Activated T-cell treated with anti-CD3 and anti-CD28 coated beads, Interleukin-2, amount 50 U/mL, for 4 hours (primary cell): Measurements from ENCODE around the gene FCER1G. TPM values are rescaled to one million over a fixed set of nuclear protein-coding genes. Genes with fewer than 3 reads are reported as not detected.
A peak's percentile ranks its signal among the peaks of the same experiment; 100 is the strongest.

Source experiments
- ATAC-seq, 2 donors: fragments of 200-7000 bp; cut with Tn5 transposase; one replicate each; pipeline ENCODE4 v1.10.0; 2021
- DNase-seq: peaks from one replicate; pipeline ENCODE4 v3.0.0-alpha.2; 2020
- H3K27me3 Mint-ChIP-seq: one replicate; pipeline ENCODE4 v1.8.0; 2021; ENCODE audit warnings: low read depth, mixed read lengths
- H3K36me3 Mint-ChIP-seq: one replicate; pipeline ENCODE4 v1.8.0; 2022; ENCODE audit warnings: mixed read lengths; ENCODE audit not compliant: insufficient read depth
- H3K4me1 Mint-ChIP-seq: one replicate; pipeline ENCODE4 v1.8.0; 2021; ENCODE audit warnings: low read depth, mixed read lengths
- H3K4me3 Mint-ChIP-seq: one replicate; pipeline ENCODE4 v1.8.0; 2021; ENCODE audit warnings: mild to moderate bottlenecking, moderate library complexity, mixed read lengths
- H3K9me3 Mint-ChIP-seq: one replicate; pipeline ENCODE4 v1.8.0; 2021; ENCODE audit warnings: mixed read lengths
- total RNA-seq, 3 donors: library from RNA; stranded (reverse); gene quantifications; one replicate each; pipeline ENCODE4 v1.2.1, GENCODE V29; 2021

Gene FCER1G
- total RNA-seq, 3 donors from 2014 or later, result 0.83 to 1.4 TPM; not detected in 1

DNA sequence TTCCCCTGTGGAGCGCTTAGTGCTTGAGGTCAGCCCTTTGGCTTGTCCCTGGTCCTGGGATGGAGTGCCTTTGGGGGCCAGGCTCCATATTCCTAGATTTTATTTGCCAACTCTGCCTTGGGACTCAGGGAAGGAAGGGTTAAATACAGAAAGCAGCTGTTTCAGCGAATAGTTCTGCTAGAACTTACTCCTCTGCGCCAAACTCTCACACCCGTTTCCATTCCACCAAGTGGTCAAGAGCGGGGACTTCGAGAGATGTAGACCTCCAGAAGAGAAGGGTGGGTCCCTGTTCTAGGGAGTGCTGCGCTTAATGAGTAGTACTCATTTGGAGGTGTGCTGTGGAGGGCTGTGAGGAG, 10.1 kb downstream of the FCER1G start:
- peaks cover 1% of the 10 kb centered on the region for H3K27me3 Mint-ChIP-seq
- no peaks in the 10 kb centered on the region for H3K9me3 Mint-ChIP-seq
- DNase-seq (no peak), ATAC-seq (peak in 1 of 2 donors; percentile 2)
- H3K36me3 Mint-ChIP-seq, result peaks cover 6% of the 10 kb centered on the region
- no peak overlapping the region for H3K4me3 Mint-ChIP-seq
- peaks cover 33% of the 10 kb centered on the region for H3K4me1 Mint-ChIP-seq

DNA sequence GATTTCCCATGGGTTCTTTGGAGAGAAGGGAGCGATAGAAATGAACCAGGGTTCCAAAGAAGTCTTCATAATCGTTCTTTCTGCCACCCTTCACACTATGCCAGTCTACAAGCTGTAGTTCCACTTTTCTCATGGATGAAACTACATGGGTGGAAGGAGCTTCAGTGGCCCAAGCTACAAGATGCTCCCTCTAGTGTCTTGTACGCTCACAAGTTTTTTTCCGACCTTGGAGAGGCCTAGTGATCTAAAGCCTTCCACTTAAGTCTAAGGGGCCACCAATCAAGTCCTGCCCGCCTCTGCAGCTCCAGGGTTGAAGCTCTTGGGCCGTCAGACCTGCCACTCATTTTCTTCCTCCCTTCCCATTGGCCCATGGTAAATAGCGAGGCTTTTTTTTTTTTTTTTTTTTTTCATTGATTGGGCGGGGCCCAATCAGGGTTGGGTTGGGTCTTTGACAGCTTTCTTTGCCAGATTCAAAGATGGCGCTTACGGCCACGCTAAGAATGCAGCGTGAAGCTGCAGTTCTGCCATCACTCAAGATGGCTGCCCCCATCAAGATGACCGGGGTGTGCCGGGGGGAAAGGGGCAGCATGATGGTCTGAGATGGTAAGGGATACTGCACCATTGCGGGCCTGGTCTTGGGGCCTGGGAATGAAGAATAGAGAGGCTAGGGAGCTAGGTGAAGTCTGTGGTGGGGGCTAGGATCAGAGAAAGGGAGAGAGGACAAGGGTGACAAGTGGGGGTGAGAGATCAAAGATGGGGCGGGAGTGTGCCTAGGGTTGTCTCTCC, 10.6 kb downstream of the FCER1G start, which contains the start of gene TOMM40L:
TSS of gene TOMM40L (plus strand) at position 527 of the 786 bp plus-strand sequence. CDS start 430 bp downstream, outside the sequence.
- ATAC-seq, result peak; percentile 95 to 97
- Mint-ChIP-seq H3K36me3 (peaks cover 7% of the 10 kb centered on the region), H3K4me3 (peak within 1 kb of the TSS; percentile 100), H3K9me3 (no peaks in the 10 kb centered on the region), H3K4me1 (peaks cover 33% of the 10 kb centered on the region), H3K27me3 (peaks cover 1% of the 10 kb centered on the region)
- peak; percentile 83 for DNase-seq

DNA sequence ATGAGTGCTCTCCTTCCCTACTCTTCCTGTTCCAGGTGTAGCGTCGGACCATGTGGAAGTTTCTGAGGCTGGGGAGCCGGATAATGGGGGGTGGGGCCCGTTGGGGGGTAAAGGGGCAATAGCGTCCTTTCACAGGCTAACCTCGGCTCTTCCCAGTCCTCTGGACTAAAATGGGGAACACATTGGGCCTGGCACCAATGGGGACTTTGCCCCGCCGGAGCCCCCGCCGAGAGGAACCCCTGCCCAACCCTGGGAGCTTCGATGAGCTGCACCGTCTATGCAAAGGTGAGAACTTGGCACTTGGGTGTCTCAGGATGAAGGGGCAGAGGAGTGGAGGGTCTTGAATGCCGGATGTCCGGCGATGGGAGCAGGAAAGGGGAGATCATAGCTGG, 11.2 kb downstream of the FCER1G start:
- Mint-ChIP-seq H3K4me3 (peak overlapping the region; percentile 100), H3K4me1 (peaks cover 33% of the 10 kb centered on the region), H3K27me3 (peaks cover 1% of the 10 kb centered on the region), H3K36me3 (peaks cover 7% of the 10 kb centered on the region), H3K9me3 (no peaks in the 10 kb centered on the region)
- no peak for DNase-seq
- ATAC-seq, result no peak

DNA sequence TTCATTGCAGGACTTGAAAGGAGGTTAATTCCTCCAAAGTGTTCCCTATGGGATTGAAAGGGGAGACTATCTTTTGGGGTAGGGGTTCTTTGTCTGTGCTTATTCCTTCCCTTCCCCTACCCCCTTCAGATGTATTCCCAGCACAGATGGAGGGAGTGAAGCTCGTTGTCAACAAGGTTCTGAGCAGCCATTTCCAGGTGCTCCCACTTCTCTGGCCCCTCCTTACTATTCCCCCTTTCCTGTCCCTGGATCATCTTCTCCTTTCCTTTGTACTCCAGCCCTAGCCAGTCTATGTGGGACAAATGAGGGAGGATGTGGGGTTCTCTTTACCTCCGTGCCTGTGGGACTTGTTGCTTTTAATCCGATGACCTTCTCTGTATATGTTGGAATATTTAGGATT, 11.7 kb downstream of the FCER1G start:
- peaks cover 7% of the 10 kb centered on the region for H3K36me3 Mint-ChIP-seq

DNA sequence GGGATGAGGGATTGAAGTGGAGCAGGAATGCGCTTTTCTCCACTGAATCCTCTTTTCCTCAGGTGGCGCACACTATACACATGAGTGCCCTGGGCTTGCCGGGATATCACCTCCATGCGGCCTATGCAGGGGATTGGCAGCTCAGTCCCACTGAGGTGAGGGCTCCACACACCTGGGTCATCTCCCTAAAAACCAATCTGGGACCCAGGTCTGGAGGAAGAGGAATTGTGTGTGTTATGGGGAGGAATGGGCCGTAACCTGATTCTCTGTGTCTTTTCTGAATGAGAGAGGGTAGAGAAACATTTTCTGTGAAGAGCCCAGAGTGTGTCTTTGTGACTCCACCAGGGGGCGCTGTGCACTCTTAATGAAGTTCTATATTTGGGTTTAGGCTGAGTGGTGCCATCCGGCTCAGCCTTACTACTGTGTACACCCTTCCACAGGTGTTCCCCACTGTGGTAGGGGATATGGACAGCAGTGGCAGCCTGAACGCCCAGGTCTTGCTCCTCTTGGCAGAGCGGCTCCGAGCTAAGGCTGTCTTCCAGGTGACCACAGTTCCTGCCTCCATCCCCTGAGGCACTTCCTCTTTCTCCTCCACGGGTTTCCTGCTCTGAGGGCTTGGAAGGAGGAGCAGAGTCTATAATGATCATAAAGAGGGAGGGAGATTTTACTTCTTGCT, 12.2 kb downstream of the FCER1G start:
- DNase-seq, result peak; percentile 91
- ATAC-seq, result peak; percentile 46
- Mint-ChIP-seq H3K9me3 (no peaks in the 10 kb centered on the region), H3K4me3 (peak overlapping the region; percentile 100), H3K27me3 (peaks cover 1% of the 10 kb centered on the region), H3K36me3 (peaks cover 7% of the 10 kb centered on the region), H3K4me1 (peaks cover 31% of the 10 kb centered on the region)

More for the DNA sequence above, 11.7 kb downstream of the FCER1G start:
- no peak for ATAC-seq
- Mint-ChIP-seq H3K27me3 (peaks cover 1% of the 10 kb centered on the region), H3K9me3 (no peaks in the 10 kb centered on the region), H3K4me3 (peak overlapping the region; percentile 100), H3K4me1 (peaks cover 33% of the 10 kb centered on the region)
- DNase-seq, result no peak

DNA sequence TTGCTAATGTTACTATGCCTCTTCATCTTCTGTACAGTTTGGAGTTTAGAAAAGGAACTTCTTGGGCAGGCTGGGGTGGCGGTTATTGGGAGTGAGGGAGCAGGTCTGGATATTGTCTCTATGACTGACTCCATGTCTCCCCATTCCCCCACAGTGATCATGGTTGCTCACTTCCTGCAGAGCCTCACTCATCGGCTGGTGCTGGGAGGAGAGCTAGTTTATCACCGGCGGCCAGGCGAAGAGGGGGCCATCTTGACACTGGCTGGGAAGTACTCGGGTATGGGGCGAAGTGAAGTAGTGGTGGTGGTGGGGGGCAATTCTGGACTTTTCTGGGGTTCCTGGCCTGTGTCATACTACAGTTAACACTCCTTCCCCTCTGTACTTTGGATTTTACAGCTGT, 12.9 kb downstream of the FCER1G start:
- Mint-ChIP-seq H3K36me3 (peaks cover 7% of the 10 kb centered on the region), H3K4me3 (peak overlapping the region; percentile 1), H3K4me1 (peaks cover 31% of the 10 kb centered on the region), H3K27me3 (peaks cover 1% of the 10 kb centered on the region), H3K9me3 (no peaks in the 10 kb centered on the region)
- DNase-seq (no peak), ATAC-seq (no peak)

DNA sequence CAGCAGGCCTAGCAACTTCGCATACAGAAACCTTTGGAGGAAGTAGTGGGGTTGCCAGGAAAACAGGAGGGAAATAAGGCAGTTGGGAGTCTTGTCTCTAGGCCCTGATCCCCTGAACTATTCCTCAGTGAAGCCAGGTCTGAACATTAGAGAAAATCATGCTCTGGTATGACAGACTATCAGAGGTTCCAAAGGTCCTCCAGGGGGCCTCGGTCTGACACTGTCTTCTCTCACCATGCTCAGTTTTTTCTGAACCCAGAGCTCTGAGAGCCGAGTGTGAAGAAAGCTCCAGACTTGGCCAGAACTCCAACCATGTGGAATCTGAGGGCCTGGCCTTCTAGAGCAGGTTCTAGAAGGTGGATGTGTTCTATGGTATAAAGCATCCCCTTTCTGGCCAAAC, 14.8 kb downstream of the FCER1G start:
- H3K9me3 Mint-ChIP-seq, result no peaks in the 10 kb centered on the region
- ATAC-seq, result no peak
- H3K4me1 Mint-ChIP-seq, result peaks cover 30% of the 10 kb centered on the region
- DNase-seq, result no peak
- H3K27me3 Mint-ChIP-seq, result no peaks in the 10 kb centered on the region
- H3K4me3 Mint-ChIP-seq, result no peak overlapping the region
- peaks cover 7% of the 10 kb centered on the region for H3K36me3 Mint-ChIP-seq

DNA sequence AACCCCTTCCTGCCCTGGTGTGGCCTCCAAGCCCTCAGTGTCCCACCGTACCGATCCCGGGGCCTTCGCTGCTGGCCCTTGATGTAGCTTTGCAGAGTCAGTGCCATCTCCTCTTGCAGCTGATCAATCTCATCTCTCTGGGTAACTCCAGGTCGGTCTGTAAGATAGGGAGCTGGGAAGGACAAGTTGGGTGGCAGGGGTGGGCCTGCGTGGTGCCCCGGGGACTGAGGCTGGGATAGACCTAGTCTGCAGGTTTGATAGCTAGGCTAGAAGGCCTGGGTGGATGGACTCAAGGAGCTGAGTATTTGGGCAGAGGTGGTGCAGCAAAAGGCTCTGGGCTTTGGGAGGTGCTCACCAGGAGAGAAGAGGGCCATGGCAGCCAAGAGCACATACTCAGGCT, 15.7 kb downstream of the FCER1G start:
- Mint-ChIP-seq H3K4me3 (no peak overlapping the region), H3K9me3 (no peaks in the 10 kb centered on the region), H3K4me1 (peaks cover 23% of the 10 kb centered on the region), H3K36me3 (peaks cover 7% of the 10 kb centered on the region), H3K27me3 (no peaks in the 10 kb centered on the region)
- ATAC-seq (no peak), DNase-seq (no peak)

DNA sequence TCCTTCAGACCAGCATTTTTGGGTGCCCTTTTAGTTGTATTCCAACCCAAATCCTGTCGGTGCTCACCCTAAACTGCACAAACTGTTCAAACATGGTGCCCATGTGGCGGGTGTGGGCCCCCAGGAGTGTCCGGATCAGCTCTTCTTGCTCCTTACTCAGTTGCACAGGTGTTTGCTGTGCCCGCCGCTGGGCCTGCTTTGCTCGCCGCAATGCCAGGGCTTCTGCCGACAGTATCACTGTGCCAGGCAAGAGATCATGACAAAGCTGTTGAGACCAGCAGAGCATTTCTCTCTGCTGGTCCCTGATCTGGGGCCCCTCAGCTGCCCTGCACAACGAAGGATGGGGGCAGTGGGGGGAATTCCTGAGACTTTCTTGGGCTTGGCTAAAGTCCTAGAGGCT, 18.0 kb downstream of the FCER1G start:
- peaks cover 2% of the 10 kb centered on the region for H3K4me1 Mint-ChIP-seq
- H3K4me3 Mint-ChIP-seq, result no peak overlapping the region
- ATAC-seq, result no peak

DNA sequence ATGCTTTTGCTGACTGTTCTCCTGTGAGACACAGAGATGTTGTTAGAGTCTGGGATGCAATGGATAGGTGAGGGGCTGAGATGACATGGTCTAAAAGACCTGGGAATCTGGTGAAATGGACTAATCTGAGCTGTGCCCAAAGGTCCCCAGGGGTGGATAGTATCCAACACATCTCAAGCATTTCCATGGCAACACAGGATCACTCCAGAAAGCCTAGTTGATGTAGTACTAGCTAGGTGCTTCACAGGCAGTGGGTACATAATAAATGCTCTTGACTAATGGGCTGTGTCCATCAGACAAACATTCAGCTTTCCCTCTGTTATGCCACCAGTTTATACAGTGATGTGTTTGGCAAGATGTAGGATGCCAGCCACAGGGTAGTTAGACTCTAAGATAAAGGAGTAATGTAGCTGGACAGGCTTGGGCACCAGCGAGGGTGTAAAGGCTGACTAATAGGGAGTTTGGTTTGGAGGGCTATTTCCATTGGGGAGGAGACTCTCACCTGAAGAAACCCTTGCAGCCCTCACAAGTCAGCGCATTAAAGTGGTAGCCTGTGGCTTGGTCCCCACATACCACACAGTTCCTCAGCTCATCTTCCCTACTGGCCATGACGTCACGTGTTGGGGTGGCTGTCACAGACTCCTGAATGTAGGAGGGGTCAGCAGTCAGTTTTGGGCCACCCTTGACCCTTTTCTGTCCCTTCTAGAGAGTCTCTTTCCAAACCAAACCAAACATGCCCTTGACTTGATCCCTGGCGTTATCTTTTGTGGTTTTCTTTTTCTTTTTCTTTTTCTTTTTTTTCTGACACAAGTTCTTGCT, 21.1 kb downstream of the FCER1G start:
- no peaks in the 10 kb centered on the region for H3K36me3 Mint-ChIP-seq
- ATAC-seq, result no peak

More for the DNA sequence above, 18.0 kb downstream of the FCER1G start:
- no peak for DNase-seq
- no peaks in the 10 kb centered on the region for H3K9me3 Mint-ChIP-seq
- no peaks in the 10 kb centered on the region for H3K27me3 Mint-ChIP-seq
- peaks cover 6% of the 10 kb centered on the region for H3K36me3 Mint-ChIP-seq

DNA sequence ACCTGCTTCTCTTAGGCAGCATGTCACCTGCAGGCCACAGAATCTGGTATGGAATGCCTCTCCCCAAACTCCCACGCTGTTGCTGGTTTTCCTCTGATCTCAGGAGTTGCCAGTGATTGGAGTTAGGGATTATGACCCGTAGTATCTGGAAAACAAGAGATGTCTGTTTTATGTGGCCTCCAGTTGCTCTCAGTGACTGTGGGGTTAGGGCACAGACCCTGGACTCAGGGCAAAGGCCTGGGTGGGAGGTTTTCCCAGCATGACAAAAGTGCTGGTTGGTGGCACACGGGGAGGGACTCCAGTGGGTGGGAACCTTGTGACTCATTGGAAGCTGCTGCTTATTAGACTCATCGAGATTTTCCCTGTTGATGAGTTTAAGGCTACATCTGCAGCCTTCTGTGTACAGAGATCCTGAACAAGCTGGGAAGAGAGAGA, 23.0 kb downstream of the FCER1G start, which contains the start of gene NR1I3:
TSS of gene NR1I3 (minus strand) at position 165 of the 435 bp plus-strand sequence. CDS start 1,638 bp downstream, outside the sequence.
- Mint-ChIP-seq H3K9me3 (no peaks in the 10 kb centered on the region), H3K36me3 (no peaks in the 10 kb centered on the region), H3K27me3 (peaks cover 7% of the 10 kb centered on the region), H3K4me3 (no peak within 1 kb of the TSS), H3K4me1 (no peaks in the 10 kb centered on the region)
- no peak for ATAC-seq
- no peak for DNase-seq

More for the DNA sequence above, 21.1 kb downstream of the FCER1G start:
- no peak for DNase-seq
- no peak overlapping the region for H3K4me3 Mint-ChIP-seq
- no peaks in the 10 kb centered on the region for H3K27me3 Mint-ChIP-seq
- no peaks in the 10 kb centered on the region for H3K4me1 Mint-ChIP-seq
- no peaks in the 10 kb centered on the region for H3K9me3 Mint-ChIP-seq

DNA sequence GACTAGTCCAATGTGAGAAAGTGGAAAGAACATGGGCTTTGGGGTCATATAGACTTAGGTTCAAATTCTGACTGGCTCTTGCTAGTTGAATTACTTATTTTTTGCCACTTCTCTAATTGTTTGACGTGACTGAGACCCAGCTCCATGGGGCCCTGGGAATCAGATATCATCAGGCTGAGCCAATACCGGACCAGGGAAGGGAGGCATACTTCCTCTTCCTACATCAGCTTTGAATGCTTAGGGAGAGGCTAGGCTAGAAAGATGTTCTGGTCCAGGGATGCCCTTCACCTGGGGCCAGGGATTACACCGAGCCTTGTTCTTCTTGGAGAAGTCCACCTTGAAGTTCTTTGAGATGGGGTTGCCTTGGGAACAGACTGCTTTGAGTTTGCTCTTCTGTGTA, 26.6 kb downstream of the FCER1G start:
- Mint-ChIP-seq H3K4me1 (no peaks in the 10 kb centered on the region), H3K36me3 (no peaks in the 10 kb centered on the region), H3K9me3 (no peaks in the 10 kb centered on the region), H3K27me3 (peaks cover 7% of the 10 kb centered on the region), H3K4me3 (no peak overlapping the region)
- ATAC-seq, result no peak
- no peak for DNase-seq

DNA sequence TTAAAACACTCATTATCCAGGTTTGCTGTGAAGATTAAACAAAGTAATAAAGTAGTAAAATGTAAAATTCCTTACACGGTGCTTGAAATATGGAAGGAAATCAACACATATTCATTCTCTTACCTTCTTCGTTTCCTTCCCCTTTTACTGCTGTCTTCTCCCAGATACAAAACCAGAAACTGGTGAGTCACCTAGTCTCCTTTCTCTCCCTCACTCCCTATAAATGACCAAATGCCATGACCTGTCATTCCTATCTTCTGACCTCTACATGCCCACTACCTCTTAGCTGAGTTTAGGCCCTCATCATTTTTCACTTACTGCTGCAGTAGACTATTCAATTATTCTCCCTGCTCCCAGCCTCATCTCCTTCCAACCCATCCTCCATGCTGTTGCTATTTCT, 27.2 kb downstream of the FCER1G start:
- Mint-ChIP-seq H3K4me1 (no peaks in the 10 kb centered on the region), H3K27me3 (peaks cover 7% of the 10 kb centered on the region), H3K9me3 (no peaks in the 10 kb centered on the region), H3K4me3 (no peak overlapping the region), H3K36me3 (no peaks in the 10 kb centered on the region)
- no peak for DNase-seq
- ATAC-seq, result no peak

DNA sequence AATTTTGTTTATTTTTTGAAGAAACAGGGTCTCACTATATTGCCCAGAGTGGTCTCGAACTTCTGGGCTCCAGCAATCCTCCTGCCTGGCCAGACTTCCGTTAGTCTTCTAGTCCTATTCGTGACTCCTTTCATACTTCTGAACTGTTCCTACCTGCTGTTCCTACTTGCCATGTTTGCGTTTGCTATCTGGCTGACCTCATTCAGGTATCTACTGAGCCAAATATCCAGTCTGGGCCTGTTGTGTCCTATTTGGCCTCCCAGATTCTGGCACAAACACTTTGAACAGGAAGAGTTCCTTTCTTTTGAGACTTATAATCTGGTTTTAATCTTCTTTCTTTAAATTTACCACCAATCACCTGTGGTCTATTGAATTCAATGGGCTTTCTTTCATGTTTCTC, 29.8 kb downstream of the FCER1G start:
- Mint-ChIP-seq H3K9me3 (peaks cover 2% of the 10 kb centered on the region), H3K4me3 (no peak overlapping the region), H3K27me3 (peaks cover 7% of the 10 kb centered on the region)

More for the DNA sequence above, 29.8 kb downstream of the FCER1G start:
- DNase-seq (no peak), ATAC-seq (no peak)
- Mint-ChIP-seq H3K4me1 (no peaks in the 10 kb centered on the region), H3K36me3 (peaks cover under 1% of the 10 kb centered on the region)
